ENCODE data around the gene SMARCA2. TPM values are rescaled to one million over a fixed set of nuclear protein-coding genes. Genes with fewer than 3 reads are reported as not detected.
A peak's percentile ranks its signal among the peaks of the same experiment; 100 is the strongest.

SMARCA2 gene
- polyA plus RNA-seq, 2 of the 4 experiments (the other 2 are of a cell fraction), result 28.7 to 33.0 TPM

- no peak overlapping the region for H3K27ac ChIP-seq
- no peak overlapping the region for H3K4me3 ChIP-seq
- H3K4me2 ChIP-seq, result no peak overlapping the region
- FAIRE-seq (peak; percentile 49), ATAC-seq (no peak), DNase-seq (ENCODE audit: low read depth in 1 of 2, low spot score in 1 of 2) (no peak)
- POLR2A ChIA-PET, result no interaction called here
- peaks cover 4% of the 10 kb centered on the region; the same call in 1 of the 3 replicates for H3K9me3 ChIP-seq
- no peaks in the 10 kb centered on the region for H3K4me1 ChIP-seq
- WGBS (ENCODE audit: missing lambda C conversion rate), result 20% methylated on average over 1 of the region's 1 CpG
- CTCF ChIA-PET, result no interaction called here
- TF ChIP-seq CHD2 (IDR thresholded peaks at IDR 0.05; ENCODE audit: low read length, partially characterized antibody) (no peak), EHF (CRISPR knock-in tag; IDR thresholded peaks at IDR 0.05) (no peak), ZC3H11A (IDR thresholded peaks at IDR 0.05) (no peak), TFCP2L1 (CRISPR knock-in tag; IDR thresholded peaks at IDR 0.05) (no peak), EHMT2 (IDR thresholded peaks at IDR 0.05; ENCODE audit: low read depth) (no peak), USF2 (IDR thresholded peaks at IDR 0.05) (no peak), SMC3 (IDR thresholded peaks at IDR 0.05) (no peak)
- TF ChIP-seq, protein P1, sequence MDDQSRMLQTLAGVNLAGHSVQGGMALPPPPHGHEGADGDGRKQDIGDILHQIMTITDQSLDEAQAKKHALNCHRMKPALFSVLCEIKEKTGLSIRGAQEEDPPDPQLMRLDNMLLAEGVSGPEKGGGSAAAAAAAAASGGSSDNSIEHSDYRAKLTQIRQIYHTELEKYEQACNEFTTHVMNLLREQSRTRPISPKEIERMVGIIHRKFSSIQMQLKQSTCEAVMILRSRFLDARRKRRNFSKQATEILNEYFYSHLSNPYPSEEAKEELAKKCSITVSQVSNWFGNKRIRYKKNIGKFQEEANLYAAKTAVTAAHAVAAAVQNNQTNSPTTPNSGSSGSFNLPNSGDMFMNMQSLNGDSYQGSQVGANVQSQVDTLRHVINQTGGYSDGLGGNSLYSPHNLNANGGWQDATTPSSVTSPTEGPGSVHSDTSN (IDR thresholded peaks at IDR 0.05), result no peak
- TF ChIP-seq, protein P2, sequence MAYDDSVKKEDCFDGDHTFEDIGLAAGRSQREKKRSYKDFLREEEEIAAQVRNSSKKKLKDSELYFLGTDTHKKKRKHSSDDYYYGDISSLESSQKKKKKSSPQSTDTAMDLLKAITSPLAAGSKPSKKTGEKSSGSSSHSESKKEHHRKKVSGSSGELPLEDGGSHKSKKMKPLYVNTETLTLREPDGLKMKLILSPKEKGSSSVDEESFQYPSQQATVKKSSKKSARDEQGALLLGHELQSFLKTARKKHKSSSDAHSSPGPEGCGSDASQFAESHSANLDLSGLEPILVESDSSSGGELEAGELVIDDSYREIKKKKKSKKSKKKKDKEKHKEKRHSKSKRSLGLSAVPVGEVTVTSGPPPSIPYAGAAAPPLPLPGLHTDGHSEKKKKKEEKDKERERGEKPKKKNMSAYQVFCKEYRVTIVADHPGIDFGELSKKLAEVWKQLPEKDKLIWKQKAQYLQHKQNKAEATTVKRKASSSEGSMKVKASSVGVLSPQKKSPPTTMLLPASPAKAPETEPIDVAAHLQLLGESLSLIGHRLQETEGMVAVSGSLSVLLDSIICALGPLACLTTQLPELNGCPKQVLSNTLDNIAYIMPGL (CRISPR knock-in tag; IDR thresholded peaks at IDR 0.05; ENCODE audit: borderline replicate concordance), result no peak
Observed at GRCh38 chr9:1982074-1982473, 33.1 kb upstream of the SMARCA2 start.

DNA sequence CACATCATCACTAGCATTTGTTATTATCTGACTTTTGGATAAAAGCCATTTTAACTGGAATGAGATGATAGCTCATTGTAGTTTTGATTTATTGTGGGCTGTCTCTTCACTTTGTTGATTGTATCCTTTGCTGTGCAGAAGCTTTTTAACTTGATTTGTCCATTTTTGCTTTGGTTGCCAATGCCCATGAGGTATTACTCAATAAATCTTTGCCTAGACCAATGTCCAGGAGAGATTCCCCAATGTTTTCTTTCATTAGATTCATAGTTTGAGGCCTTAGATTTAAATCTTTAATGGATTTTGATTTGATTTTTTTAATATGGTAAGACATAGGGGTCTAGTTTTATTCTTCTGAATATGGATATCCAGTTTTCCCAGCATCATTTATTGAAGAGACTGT is 28.8 kb upstream of the SMARCA2 start:
- Histone ChIP-seq H3K27ac (no peak overlapping the region), H3K9me3 (peaks cover 4% of the 10 kb centered on the region; the same call in 2 of the 3 replicates), H3K4me2 (no peak overlapping the region), H3K4me1 (no peaks in the 10 kb centered on the region), H3K4me3 (no peak overlapping the region)
- DNase-seq (ENCODE audit: low read depth in 1 of 2, low spot score in 1 of 2) (no peak), FAIRE-seq (no peak), ATAC-seq (no peak)
- ChIA-PET POLR2A (no interaction called here), CTCF (no interaction called here)
- no peak for TF ChIP-seq EHF (CRISPR knock-in tag; IDR thresholded peaks at IDR 0.05)
- TF ChIP-seq NFE2L2 (conservative IDR thresholded peaks at IDR 0.05; ENCODE audit: low read length), result no peak
- no peak for TF ChIP-seq FOSB (CRISPR knock-in tag; IDR thresholded peaks at IDR 0.05)
- no peak for TF ChIP-seq TP53 (CRISPR knock-in tag; IDR thresholded peaks at IDR 0.05)
- no peak for TF ChIP-seq NPAS2 (CRISPR knock-in tag; IDR thresholded peaks at IDR 0.05; ENCODE audit: borderline replicate concordance)

DNA sequence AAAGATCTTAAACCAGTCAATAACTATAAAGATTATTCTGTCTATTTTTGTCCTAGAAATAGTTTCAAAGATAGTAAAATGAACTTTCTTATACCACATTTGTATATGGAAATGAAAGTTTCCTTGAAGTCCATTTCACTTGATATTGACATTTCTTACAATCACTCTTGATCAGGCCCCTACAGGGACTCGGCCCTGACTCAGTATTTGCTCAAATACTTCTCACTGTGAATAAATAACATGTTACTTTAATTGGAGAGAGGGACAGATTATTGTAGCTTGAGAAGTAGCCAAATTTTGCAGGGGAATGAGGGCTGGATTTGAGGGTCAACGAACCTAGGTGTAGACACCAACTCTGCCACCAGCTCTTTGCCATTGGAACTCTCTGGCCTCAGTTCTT is 25.6 kb upstream of the SMARCA2 start:
- CTCF ChIA-PET, result interaction anchor here (0.7 kb wide), 1 partner anchor 759 kb away, joined by 3 read pairs; no protein-coding TSS in a partner anchor
- Histone ChIP-seq H3K9me3 (peaks cover 4% of the 10 kb centered on the region; the same call in 2 of the 3 replicates), H3K27ac (no peak overlapping the region), H3K4me2 (no peak overlapping the region), H3K4me3 (no peak overlapping the region), H3K4me1 (no peaks in the 10 kb centered on the region)
- TF ChIP-seq POLR2AphosphoS2 (conservative IDR thresholded peaks at IDR 0.05; ENCODE audit: low read length) (no peak), ESRRA (IDR thresholded peaks at IDR 0.05; ENCODE audit: borderline replicate concordance, low read length) (no peak), ZSCAN20 (CRISPR knock-in tag; IDR thresholded peaks at IDR 0.05) (no peak), ZNF302 (CRISPR knock-in tag; IDR thresholded peaks at IDR 0.05) (no peak), RCOR1 (IDR thresholded peaks at IDR 0.05; ENCODE audit: low read depth, low read length) (no peak), KDM1A (IDR thresholded peaks at IDR 0.05; ENCODE audit: low read depth) (no peak), CBX8 (IDR thresholded peaks at IDR 0.05) (no peak), GATA3 (IDR thresholded peaks at IDR 0.05; ENCODE audit: borderline replicate concordance) (no peak), CEBPB (IDR thresholded peaks at IDR 0.05) (no peak), POLR2A (IDR thresholded peaks at IDR 0.05; ENCODE audit: low read length) (no peak), HOXB5 (CRISPR knock-in tag; IDR thresholded peaks at IDR 0.05) (no peak), MYC (IDR thresholded peaks at IDR 0.05; ENCODE audit: borderline replicate concordance, low read length) (no peak), RFX5 (IDR thresholded peaks at IDR 0.05) (no peak), FOSB (CRISPR knock-in tag; IDR thresholded peaks at IDR 0.05) (no peak), ZC3H11A (IDR thresholded peaks at IDR 0.05) (no peak)
- TF ChIP-seq, protein P3, sequence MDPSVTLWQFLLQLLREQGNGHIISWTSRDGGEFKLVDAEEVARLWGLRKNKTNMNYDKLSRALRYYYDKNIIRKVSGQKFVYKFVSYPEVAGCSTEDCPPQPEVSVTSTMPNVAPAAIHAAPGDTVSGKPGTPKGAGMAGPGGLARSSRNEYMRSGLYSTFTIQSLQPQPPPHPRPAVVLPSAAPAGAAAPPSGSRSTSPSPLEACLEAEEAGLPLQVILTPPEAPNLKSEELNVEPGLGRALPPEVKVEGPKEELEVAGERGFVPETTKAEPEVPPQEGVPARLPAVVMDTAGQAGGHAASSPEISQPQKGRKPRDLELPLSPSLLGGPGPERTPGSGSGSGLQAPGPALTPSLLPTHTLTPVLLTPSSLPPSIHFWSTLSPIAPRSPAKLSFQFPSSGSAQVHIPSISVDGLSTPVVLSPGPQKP (IDR thresholded peaks at IDR 0.05; ENCODE audit: low read depth, low read length), result no peak
- TF ChIP-seq, protein P2 (CRISPR knock-in tag; IDR thresholded peaks at IDR 0.05; ENCODE audit: borderline replicate concordance), result no peak
- TF ChIP-seq, protein P4, sequence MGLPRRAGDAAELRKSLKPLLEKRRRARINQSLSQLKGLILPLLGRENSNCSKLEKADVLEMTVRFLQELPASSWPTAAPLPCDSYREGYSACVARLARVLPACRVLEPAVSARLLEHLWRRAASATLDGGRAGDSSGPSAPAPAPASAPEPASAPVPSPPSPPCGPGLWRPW (IDR thresholded peaks at IDR 0.05), result no peak
- TF ChIP-seq, protein P5, sequence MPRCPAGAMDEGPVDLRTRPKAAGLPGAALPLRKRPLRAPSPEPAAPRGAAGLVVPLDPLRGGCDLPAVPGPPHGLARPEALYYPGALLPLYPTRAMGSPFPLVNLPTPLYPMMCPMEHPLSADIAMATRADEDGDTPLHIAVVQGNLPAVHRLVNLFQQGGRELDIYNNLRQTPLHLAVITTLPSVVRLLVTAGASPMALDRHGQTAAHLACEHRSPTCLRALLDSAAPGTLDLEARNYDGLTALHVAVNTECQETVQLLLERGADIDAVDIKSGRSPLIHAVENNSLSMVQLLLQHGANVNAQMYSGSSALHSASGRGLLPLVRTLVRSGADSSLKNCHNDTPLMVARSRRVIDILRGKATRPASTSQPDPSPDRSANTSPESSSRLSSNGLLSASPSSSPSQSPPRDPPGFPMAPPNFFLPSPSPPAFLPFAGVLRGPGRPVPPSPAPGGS (IDR thresholded peaks at IDR 0.05), result no peak
- no peak for DNase-seq (ENCODE audit: low read depth in 1 of 2, low spot score in 1 of 2)
- WGBS (ENCODE audit: missing lambda C conversion rate), result 4% methylated on average over 2 of the region's 2 CpGs
- no peak for ATAC-seq
- FAIRE-seq, result no peak
- POLR2A ChIA-PET, result no interaction called here

Data from A549 (cell line).